Stimulated activated CD4-positive, alpha-beta T cell treated with anti-CD3 and anti-CD28 coated beads, Interleukin-4, amount 100 ng/mL, for 1 hour (primary cell): ENCODE measurements around the gene GBA3.

Experiments
- DNase-seq: peaks from one replicate; pipeline ENCODE4 v3.0.0-alpha.2; 2020

Gene GBA3

GRCh38 chr4:22692736-22693135 lies at the start of gene GBA3:
Gene GBA3 (plus strand): TSS chr4:22692937.
- DNase-seq: no peak

GRCh38 chr4:22643952-22644351 lies 48.8 kb upstream of the GBA3 start:
- DNase-seq: no peak

- no peak for DNase-seq
These were observed 47.1 kb upstream of the GBA3 start for GRCh38 chr4:22645481-22646182.

GRCh38 chr4:22648996-22649395 lies 43.7 kb upstream of the GBA3 start:
- DNase-seq: no peak

GRCh38 chr4:22650771-22651170 lies 42.0 kb upstream of the GBA3 start:
- no peak for DNase-seq

DNA sequence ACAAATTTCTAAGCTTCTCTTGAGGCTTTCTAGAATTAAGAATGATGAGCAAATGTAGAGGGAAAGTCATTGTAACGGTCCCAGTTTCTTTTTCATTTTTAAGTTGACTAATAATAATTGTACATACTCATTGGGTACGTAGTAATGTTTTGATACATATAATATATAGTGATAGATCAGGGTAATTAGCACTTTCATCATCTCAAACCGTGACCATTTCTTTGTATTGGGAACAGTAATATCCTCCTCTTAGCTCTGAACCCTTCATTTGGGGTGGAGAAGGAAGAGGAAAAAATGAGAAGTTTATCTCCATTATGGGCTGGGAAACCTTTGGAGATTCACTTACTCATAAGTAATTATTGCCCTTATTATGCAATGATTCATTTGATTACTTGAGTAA lies 39.0 kb upstream of the GBA3 start:
- no peak for DNase-seq

DNA sequence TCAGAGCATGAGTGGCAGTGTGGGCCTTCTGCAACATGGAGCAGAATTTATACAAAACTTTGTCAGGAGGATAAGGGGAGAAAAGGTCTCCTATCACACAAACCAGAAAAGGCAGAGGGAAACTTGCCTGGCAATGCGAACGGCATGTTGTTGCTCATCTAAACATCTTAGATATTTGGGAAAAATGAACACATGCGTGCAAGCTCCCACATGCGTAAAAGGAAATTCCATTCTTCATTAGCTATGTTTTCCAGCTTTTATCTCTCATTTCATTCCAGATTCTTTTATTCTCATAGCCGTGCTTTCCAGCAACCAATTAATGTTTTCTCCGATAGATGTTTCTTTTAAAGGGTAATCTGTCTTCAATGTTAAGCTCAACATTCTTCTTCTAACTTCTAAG lies 31.3 kb upstream of the GBA3 start:
- DNase-seq: no peak

DNA sequence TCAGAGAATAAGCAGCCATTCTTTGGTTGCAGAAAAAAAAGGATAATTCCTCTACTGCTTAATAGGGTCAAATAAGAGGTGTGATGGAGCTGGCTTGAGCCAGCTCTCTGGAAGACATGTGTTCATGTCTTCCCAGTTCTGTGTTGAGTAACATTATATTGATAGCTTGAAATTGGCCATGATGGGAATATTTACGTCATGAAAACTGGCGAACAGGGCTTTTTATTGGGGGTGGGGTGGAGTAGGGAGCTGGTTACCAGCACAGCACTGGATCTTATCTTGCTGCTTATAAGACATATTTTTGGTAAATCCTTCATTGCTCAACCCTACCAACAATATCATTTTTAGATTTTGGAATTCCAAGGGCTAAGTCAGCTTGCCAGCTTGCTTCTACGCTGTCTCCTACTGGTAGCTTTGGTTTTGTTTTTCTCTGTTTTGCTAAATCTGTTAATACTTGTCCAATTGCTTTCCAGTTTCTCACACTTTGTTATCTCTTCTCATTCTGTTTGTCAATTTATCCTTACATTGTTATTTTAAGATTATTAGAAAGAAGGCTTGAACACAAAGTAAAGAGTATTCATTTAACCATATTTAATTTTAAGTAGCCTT lies 25.3 kb upstream of the GBA3 start:
- DNase-seq: no peak

GRCh38 chr4:22668301-22668700 lies 24.4 kb upstream of the GBA3 start:
- no peak for DNase-seq

DNA sequence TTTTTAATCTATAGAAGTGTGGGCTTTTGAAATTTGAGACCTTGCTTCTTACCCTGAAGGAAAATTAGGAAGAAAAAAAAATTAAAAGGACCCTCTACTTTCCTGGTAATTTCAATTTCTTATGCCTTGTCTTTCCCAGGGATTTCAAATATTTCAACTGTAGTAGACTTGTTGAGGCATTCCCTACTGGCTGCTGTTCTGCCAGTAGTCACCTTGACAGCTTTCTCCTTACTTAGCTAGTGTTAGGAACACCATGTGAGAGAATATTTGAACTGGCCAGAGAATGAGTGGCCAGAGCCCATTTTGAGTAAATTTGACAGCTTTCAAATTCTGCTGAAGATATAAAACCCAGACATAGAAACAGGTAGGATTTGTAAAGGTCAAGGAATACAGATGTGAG lies 24.0 kb upstream of the GBA3 start:
- DNase-seq: no peak

DNA sequence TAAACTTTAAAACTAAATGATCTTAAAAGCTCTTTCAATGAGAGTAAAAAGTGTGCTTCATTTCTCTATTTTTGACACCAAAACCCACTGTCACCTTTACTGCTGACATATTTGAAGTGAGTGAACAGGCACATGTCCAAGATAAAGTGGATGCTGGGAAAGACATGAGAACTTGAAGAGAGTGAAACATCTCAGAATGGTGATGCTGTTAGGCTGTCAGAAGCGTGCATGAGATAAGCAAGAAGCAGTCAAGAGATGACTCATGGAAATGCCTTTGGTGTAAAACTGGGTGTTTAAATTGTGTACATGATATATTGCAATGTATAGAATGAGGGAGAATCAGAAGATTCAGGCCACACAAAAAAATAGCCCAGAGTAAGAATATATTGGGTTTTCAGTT lies 21.8 kb upstream of the GBA3 start:
- no peak for DNase-seq

- DNase-seq: no peak
These were observed 20.2 kb upstream of the GBA3 start for GRCh38 chr4:22672519-22672918.

GRCh38 chr4:22672944-22673343 lies 19.8 kb upstream of the GBA3 start:
- DNase-seq: no peak

GRCh38 chr4:22674700-22675099 lies 18.0 kb upstream of the GBA3 start:
- no peak for DNase-seq

DNA sequence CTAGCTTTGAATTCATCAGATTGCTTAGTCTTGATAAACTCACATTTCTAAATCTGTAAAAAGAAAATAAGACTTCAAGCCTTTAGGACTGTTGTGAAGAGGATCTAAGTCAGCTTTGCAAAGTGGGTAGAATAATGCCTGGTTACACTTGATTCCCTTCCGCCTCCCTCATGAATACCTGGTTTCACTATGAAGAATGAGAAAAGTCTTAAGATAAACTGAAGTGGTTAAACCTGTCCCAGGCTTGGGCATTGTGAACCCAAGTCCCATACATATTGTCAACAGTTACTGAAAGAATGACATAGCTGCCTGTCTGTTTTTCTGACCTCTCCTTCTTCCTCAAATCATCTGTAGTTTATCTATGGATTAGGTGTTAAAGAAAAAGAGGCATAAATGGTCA lies 16.7 kb upstream of the GBA3 start:
- no peak for DNase-seq

DNA sequence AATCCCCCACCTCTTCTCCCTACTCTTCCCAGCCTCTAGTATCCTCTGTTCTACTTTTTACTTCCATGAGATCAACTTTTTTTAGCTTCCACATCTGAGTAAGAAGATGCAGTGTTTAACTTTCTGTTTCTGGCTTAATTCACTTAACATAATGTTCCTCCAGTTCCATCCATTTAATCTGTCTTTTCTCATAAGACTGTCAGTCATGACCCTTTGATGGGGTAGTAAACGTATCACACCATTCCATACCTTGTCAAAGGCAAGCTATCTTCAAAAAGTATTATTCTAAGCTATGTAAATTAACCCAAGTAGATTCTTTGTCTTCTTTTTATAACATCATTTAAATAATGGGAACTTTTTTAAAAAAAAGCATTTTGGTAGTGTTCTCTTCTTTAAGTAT lies 15.0 kb upstream of the GBA3 start:
- no peak for DNase-seq

GRCh38 chr4:22678940-22679854 lies 13.5 kb upstream of the GBA3 start:
- no peak for DNase-seq

DNA sequence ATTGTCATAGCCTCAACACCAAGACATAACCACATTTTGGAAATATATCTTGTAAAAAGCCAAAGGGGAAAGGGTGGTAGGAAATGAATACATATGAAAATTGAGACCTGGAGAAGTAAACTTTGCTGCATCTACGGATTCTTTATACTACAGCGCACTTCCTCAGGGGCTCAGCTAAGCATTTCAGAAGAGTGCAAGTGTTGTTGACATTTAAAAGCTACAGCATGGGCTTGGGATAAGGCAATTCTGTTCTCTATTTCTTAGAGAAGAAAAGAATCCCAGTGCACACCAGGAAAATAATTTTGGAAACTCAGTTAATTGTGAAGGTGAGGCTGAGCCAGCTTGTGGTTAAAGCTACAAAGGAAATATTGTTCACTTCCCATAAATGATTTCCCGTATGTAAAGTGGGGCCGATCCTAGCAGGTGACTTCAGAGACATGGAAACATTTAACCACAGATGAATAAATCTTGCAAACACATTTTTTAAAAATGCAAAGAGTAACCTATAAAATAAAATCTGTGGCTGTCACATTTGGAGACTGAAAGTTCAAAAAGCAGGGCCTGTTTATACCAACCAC lies 12.6 kb upstream of the GBA3 start:
- no peak for DNase-seq

DNA sequence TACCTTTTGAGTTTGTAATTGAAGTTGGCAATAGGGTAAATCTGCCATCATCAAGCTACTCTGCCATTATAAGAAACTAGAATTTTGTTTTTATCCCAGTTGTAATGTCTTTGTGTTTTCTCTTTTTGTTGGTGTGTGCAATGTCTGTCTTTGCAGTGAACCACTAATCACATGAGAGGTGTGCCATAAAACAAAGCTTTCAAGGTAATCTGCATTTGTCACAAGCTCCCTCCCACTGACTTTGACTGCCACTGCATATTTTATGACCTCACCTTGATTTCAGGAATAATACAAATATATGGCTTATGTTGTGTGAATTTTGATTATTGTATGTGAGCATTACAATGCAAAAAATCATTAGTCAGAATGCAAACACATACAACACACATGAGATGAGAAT lies 9.0 kb upstream of the GBA3 start:
- no peak for DNase-seq

DNA sequence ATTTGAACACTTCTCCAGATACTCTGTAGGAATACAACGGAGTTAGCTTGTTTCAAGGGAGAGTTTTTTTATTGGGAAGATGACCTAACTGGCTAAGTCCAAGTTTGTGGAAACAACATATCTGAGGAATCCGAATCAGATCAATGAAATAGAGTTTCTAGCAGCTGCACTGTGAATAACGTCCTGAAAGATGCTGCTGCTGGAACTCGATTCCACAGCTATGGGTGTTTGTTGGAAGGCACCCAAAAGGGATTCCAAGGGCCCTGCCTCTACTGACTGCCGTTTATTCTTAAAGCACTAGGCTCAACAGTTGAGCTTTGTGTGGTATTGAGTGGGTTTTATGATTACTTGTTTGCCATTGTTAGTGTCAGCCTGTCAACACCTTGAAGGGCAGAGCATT lies 6.6 kb upstream of the GBA3 start:
- no peak for DNase-seq

- no peak for DNase-seq
These were observed 4.5 kb upstream of the GBA3 start for GRCh38 chr4:22688236-22688635.

DNA sequence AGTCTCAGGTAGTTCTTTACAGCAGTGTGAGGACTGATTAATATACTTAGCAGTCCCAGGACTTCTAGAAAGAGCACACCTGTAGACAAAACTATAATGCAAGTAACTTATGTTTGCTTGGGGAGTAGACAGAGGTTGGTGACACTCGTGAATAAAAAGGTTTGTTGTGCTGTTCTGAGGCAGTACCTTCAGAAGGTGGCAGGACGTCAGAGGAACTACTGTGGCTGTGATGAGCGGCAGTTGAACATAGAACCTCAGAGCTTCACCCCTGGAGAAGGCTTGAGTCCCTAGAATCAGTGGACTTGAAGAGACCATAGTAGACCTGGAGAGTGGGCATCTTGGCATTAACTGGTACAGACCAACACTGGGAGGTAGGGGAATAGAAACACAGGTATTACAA lies 3.3 kb upstream of the GBA3 start:
- DNase-seq: no peak

DNA sequence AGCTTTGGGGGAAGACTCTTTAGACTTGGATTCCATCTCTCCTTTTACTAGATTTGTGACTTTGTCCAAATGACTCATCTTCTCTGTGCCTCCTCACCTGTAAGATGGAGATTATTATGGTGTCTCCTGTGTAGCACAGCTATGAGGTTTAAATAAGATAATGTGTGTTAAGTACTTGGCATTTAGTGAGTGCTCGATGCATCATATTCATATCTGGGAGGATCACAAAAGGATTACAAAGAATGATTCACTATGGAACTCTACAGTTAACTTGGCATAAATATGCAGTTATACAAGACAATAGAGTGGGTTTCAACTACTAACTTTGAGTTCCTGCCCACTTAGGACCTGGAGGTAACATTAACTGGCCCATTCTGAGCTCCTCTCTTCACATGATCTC lies 2.3 kb downstream of the GBA3 start:
- DNase-seq: no peak

GRCh38 chr4:22695917-22696316 lies 3.2 kb downstream of the GBA3 start:
- no peak for DNase-seq
